Duodenal mucosa (tissue), 2 donors: ENCODE data around the gene SLC17A5.
"Not testable (repeated sequence)": the region's sequence is repeated elsewhere in the genome, so short reads cannot be mapped to it uniquely, and the experiment has no call there.

Experiments used
- H3K27ac ChIP-seq: one replicate; pipeline ENCODE4 v1.7.0; 2013; ENCODE audit warnings: low read depth, low read length
- H3K27me3 ChIP-seq, 2 donors: one replicate each; pipeline ENCODE4 v1.7.0; 2013; ENCODE audit warnings: low read length in 2 of 2, control low read depth in 1 of 2; ENCODE audit not compliant: insufficient read depth in 2 of 2, control insufficient read depth in 1 of 2
- H3K36me3 ChIP-seq, 2 donors: one replicate each; pipeline ENCODE4 v1.7.0; 2013; ENCODE audit warnings: low read length in 2 of 2, control low read depth in 1 of 2; ENCODE audit not compliant: insufficient read depth in 2 of 2, control insufficient read depth in 1 of 2
- H3K4me1 ChIP-seq, 2 donors: one replicate each; pipeline ENCODE4 v1.7.0; 2013; ENCODE audit warnings: low read length in 2 of 2, control low read depth in 1 of 2; ENCODE audit not compliant: insufficient read depth in 2 of 2, control insufficient read depth in 1 of 2
- H3K4me3 ChIP-seq, 2 donors: one replicate each; pipeline ENCODE4 v1.7.0; 2013; ENCODE audit warnings: low read length in 2 of 2, low read depth in 1 of 2
- H3K9ac ChIP-seq, 2 donors: one replicate each; pipeline ENCODE4 v1.7.0; 2013; ENCODE audit warnings: low read length in 2 of 2, low read depth in 1 of 2
- H3K9me3 ChIP-seq, 2 donors: one replicate each; pipeline ENCODE4 v1.7.0; 2013; ENCODE audit warnings: low read length in 2 of 2, control low read depth in 1 of 2; ENCODE audit not compliant: control insufficient read depth in 1 of 2

The SLC17A5 gene

DNA sequence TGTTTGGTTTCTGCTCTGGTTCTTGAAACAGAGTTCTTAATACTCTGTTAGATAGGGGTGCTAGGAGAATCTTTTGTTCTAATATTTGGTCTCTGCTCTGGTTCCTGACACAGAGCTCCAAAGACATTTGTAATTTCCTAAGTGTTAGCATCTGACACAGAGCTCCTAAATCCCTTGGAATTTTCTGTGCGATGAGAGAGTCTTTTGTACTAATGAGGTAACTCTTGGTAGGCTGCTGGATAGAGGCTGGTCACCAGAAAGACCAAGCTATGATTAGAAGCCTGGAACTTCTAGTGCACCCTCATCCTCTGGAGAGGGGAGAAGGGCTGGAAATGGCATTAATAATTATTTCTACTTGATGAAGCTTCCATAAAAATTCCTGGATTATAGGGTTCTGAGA, 34.6 kb upstream of the SLC17A5 start:
- H3K4me3 ChIP-seq: no peak overlapping the region
- H3K4me1 ChIP-seq: no peaks in the 10 kb centered on the region
- no peak overlapping the region for H3K9ac ChIP-seq
- no peak overlapping the region for H3K27ac ChIP-seq
- H3K36me3 ChIP-seq: no peaks in the 10 kb centered on the region
- H3K9me3 ChIP-seq: no peaks in the 10 kb centered on the region
- no peaks in the 10 kb centered on the region for H3K27me3 ChIP-seq

DNA sequence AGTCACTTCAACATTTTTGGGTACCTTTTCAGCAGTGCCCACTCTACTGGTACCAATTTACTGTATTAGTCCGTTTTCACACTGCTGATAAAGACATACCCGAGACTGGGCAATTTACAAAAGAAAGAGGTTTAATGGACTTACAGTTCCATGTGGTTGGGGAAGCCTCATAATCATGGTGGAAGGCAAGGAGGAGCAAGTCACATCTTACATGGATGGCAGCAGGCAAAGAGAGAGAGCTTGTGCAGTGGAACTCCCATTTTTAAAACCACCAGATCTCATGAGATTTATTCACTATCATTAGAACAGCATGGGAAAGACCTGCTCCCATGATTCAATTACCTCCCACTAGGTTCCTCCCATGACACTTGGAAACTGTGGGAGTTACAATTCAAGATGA, 29.8 kb upstream of the SLC17A5 start:
- not testable (repeated sequence) for H3K9me3 ChIP-seq, H3K27me3 ChIP-seq, H3K27ac ChIP-seq, H3K9ac ChIP-seq, H3K36me3 ChIP-seq, H3K4me1 ChIP-seq, H3K4me3 ChIP-seq

DNA sequence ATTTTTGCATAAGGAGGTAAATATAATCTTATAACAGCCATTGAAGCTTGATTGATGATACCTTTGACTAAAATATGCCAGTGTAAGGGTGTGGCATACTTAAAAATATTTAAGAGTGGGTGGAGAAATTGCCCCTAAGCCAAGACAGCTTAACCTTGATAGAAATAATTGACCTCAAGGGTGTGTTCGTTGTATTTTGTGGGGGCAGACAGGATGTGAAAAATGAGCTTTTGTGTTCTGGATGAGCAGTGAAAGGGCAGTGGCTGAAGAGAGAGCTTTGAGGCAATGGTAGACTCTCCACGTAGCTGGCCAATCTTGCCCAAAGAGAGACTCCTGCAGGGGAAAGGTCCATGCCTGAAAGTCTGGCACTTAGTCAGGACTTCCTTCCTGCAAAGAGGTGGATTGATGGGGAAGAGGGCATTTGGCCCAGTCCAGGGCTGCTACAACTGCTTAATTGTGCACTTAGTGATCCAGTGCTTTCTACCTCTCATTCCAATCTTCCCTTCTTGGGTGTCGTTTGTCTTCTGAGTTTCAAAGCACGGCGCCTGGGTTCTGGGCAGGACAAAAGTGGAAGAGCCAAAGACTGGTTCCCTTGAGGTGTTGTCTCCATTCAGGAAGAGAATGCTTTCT, 26.6 kb upstream of the SLC17A5 start:
- Histone ChIP-seq H3K27me3 (no peaks in the 10 kb centered on the region), H3K9me3 (no peaks in the 10 kb centered on the region), H3K4me1 (no peaks in the 10 kb centered on the region), H3K9ac (no peak overlapping the region), H3K36me3 (no peaks in the 10 kb centered on the region), H3K4me3 (no peak overlapping the region), H3K27ac (no peak overlapping the region)

DNA sequence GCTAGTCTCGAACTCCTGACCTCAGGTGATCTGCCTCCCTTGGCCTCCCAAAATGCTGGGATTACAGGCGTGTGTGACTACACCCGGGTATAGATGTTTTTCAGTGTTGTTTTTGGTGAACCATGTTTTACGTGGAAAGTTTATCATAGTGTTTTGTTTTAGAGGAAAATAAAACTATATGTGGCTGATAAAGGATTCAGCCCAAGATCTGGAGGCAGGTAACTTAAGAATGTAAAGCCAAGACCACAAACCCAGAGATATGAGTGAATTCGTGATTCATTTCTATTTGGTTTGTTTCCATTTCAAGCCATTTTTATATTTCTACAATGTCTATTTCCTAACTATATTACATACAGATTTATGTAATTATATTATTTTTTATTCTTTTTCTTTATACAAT, 26.1 kb upstream of the SLC17A5 start:
- not testable (repeated sequence) for H3K36me3 ChIP-seq, H3K4me1 ChIP-seq, H3K27ac ChIP-seq, H3K9ac ChIP-seq, H3K4me3 ChIP-seq, H3K27me3 ChIP-seq, H3K9me3 ChIP-seq

DNA sequence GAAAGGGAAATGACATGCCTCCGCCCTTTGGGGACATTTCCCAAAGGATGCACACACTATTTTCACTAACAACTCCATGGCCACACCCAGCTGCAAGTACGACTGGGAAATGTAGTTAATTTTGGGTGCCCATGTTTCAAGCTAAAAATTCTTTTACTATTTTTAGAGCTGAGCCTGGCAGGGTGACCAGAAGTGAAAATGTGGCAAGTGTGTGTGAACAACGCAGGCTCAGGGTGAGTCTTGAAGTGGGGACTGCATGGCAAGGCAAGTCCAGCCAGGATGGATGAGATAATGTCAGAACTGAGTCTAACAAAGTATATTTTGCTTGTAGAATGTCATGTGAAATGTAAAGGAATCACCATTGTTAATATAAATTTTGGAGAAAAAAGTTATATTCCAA, 25.2 kb upstream of the SLC17A5 start:
- Histone ChIP-seq H3K36me3 (no peaks in the 10 kb centered on the region), H3K4me3 (no peak overlapping the region), H3K4me1 (no peaks in the 10 kb centered on the region), H3K9me3 (no peaks in the 10 kb centered on the region), H3K27me3 (no peaks in the 10 kb centered on the region), H3K27ac (no peak overlapping the region), H3K9ac (no peak overlapping the region)

DNA sequence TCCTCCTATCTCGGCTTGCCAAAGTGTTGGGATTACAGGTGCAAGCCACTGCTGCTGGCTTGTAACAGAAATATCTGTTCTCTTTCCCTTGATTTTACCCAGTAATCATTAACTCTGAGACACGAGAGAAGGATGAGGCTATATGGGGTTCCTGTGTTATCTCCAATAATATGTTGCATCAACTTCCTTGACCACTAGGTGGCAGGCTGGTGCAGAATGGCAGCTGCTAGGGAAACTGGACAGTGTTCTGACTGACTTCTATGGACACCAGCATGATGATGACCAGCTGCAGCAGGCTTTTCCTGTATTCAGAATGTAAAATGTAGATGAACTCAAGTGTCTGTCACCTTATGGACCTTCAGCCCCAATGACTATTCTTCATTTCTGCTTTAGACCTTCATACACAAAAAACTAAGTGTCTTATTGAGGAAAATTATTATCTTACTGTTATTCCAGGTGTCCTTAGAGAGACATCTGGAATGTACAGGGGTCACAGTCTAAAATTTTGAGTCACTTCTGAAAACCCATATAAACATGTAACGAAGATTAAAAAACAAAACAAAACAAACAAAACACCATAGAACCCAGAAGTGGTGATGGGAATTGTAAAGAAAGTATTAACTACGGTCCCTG, 21.8 kb upstream of the SLC17A5 start:
- Histone ChIP-seq H3K9ac (no peak overlapping the region), H3K4me3 (no peak overlapping the region), H3K27ac (no peak overlapping the region), H3K4me1 (no peaks in the 10 kb centered on the region), H3K36me3 (no peaks in the 10 kb centered on the region), H3K27me3 (no peaks in the 10 kb centered on the region), H3K9me3 (no peaks in the 10 kb centered on the region)

DNA sequence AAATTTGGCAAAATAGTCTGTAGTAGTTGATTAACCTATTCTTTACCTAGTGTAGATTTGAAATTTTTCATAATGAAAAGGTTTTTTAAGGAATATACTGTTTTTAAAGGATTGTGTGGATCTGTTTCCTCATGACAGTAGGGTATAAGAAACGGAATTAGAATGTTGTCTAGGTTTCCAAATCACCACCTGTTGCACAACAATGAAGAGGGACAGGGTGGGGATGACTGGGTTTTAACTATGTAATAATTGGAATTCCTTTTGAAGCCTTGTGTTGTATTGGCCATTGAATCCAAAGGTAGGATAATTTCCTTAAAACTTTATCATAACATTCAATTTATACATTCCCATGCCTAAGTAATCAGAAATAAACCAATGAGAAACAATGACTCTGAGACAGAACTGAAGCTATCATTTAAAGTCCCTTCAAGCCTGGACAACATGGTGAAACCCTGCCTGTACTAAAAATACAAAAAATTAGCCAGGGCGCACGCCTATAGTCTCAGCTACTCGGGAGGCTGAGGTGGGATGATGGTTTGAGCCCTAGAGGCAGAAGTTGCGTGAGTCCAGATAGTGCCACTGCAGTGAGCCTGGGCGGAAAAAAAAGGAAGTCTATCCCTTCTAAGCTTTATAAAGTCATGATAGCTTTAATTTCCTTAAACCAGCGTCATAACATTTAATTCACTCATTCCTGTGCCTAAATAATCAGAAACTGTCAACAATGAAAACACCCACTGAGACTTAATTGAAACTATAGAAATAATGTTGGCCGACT, 18.3 kb upstream of the SLC17A5 start:
- Histone ChIP-seq H3K9me3 (no peaks in the 10 kb centered on the region), H3K9ac (no peak overlapping the region), H3K4me3 (no peak overlapping the region), H3K27ac (no peak overlapping the region), H3K36me3 (no peaks in the 10 kb centered on the region), H3K27me3 (no peaks in the 10 kb centered on the region), H3K4me1 (no peaks in the 10 kb centered on the region)

DNA sequence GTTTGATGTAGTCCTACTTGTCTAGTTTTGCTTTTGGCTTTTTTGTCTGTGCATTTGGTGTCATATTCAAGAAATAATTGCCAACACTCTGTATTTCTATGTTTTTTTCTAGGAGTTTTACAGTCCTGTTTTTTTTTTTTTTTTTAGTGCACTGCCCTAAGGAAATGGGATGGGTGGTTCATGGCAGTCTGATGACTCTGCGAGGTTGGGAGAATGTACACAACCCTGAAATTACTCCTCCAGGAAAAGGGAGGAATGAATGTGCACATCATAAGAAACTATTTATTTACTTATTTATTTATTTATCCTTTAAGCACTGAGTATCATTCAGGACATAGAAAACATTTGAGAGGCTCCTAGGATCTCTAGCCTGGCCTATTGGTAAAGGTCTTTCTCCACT, 15.2 kb upstream of the SLC17A5 start:
- H3K27me3 ChIP-seq: no peaks in the 10 kb centered on the region
- no peak overlapping the region for H3K9ac ChIP-seq
- H3K4me1 ChIP-seq: peaks cover 9 to 14% of the 10 kb centered on the region in 2 donors
- no peaks in the 10 kb centered on the region for H3K9me3 ChIP-seq
- no peak overlapping the region for H3K4me3 ChIP-seq
- H3K36me3 ChIP-seq: no peaks in the 10 kb centered on the region
- H3K27ac ChIP-seq: no peak overlapping the region

DNA sequence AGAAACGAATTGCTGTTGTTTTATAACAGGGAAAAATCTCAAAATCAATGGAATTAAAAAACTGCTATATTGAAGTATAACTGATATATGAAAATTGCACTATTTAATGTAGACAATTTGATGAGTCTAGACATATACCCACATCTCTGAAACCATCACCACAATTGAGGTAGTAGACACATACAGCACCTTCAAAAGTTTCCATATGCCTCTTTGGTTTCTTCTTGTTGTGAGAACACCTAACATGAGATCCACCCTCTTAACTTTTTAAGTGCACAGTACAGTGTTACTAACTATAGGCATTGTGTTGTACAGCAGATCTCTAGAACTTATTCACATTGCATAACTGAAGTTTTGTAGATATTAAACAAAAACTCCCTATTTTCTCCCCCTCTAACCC, 14.0 kb upstream of the SLC17A5 start:
- Histone ChIP-seq H3K9ac (no peak overlapping the region), H3K36me3 (no peaks in the 10 kb centered on the region), H3K9me3 (no peaks in the 10 kb centered on the region), H3K27me3 (no peaks in the 10 kb centered on the region), H3K4me3 (no peak overlapping the region), H3K27ac (no peak overlapping the region), H3K4me1 (peaks cover 9 to 14% of the 10 kb centered on the region in 2 donors)

DNA sequence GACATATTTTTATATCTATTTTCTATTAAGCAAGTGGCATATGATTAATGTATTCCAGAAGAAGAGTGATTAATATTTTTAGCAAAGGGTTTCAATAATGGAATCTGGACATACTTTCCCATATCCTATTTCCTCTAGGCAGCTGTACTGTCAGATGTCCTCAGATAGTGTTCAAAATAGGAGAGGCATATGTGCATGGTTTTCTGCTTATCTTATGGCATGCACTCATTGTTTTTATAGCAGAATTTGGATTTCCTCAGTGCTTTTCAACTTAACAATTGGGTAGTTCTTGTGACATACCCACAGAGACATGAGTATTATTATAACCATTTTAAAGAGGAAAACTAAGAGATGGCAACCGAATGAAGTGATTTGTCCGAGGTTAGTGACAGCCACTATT, 12.6 kb upstream of the SLC17A5 start:
- no peaks in the 10 kb centered on the region for H3K36me3 ChIP-seq
- no peaks in the 10 kb centered on the region for H3K27me3 ChIP-seq
- no peak overlapping the region for H3K9ac ChIP-seq
- no peaks in the 10 kb centered on the region for H3K9me3 ChIP-seq
- H3K4me1 ChIP-seq: peaks cover 9 to 14% of the 10 kb centered on the region in 2 donors
- no peak overlapping the region for H3K4me3 ChIP-seq
- no peak overlapping the region for H3K27ac ChIP-seq
